Astrocyte of the cerebellum (primary cell): ENCODE measurements around the gene DNTTIP2.

Experiments
- DNase-seq: peaks from one replicate; pipeline ENCODE4 v3.0.0-alpha.2; 2011; ENCODE audit warnings: low read depth
- H3K4me3 ChIP-seq: 2 replicates; pipeline ENCODE4 v1.5.1; 2011; ENCODE audit warnings: mild to moderate bottlenecking, low read depth, low read length, moderate library complexity
- in situ Hi-C: cut with HindIII; loops from 2 replicates; pipeline ENCODE4 v1.10.0; 2017; ENCODE audit warnings: low sequenced_read_pairs
- TF ChIP-seq, protein P1 (sequence below): IDR thresholded peaks from 2 replicates; pipeline ENCODE4 v1.5.1; 2012; ENCODE audit warnings: low read length, low read depth, moderate library complexity, mild to moderate bottlenecking; ENCODE audit errors: missing control alignments

The DNTTIP2 gene

GRCh38 chr1:93822730-93823425 is 56.1 kb downstream of the DNTTIP2 start:
- DNase-seq: no peak
- TF ChIP-seq, protein P1, sequence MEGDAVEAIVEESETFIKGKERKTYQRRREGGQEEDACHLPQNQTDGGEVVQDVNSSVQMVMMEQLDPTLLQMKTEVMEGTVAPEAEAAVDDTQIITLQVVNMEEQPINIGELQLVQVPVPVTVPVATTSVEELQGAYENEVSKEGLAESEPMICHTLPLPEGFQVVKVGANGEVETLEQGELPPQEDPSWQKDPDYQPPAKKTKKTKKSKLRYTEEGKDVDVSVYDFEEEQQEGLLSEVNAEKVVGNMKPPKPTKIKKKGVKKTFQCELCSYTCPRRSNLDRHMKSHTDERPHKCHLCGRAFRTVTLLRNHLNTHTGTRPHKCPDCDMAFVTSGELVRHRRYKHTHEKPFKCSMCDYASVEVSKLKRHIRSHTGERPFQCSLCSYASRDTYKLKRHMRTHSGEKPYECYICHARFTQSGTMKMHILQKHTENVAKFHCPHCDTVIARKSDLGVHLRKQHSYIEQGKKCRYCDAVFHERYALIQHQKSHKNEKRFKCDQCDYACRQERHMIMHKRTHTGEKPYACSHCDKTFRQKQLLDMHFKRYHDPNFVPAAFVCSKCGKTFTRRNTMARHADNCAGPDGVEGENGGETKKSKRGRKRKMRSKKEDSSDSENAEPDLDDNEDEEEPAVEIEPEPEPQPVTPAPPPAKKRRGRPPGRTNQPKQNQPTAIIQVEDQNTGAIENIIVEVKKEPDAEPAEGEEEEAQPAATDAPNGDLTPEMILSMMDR: no peak
- H3K4me3 ChIP-seq: no peak overlapping the region
- in situ Hi-C loops: no loop called here

DNA sequence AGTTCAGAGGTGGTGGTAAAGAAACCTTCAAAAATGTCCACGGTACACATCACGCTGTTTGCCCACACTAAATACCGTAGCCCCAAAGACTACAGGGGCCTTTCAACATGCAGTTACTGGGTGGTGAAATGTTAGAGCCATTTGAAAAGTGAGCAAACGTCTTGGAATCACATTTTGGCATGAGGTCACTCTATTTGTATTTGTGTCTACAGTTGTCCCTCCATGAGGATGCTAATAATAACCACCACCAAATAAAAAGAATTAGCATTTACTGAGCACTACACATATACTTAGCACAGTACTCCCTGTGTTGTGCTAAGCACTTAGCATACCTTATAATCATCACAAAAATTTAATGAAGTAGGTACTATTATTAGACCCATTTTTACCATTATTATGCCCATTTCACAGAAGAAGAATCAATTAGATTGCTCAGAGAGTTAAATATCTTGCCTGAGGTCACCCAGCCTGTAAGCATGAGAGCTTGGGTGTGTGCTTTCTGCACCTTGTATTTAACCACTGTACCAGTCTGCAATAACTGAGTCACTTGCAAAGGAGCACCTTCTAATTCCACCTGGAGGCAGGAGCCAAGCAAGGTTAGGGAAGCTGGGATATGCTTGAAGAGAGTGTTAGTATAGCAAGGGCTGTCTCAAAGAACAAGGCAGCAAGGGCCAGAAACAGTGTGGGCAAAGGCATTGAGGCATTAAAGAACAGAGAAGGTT is 57.4 kb downstream of the DNTTIP2 start:
- TF ChIP-seq, protein P1: no peak
- no peak for DNase-seq
- in situ Hi-C loops: no loop called here
- no peak overlapping the region for H3K4me3 ChIP-seq

- TF ChIP-seq, protein P1: no peak
- in situ Hi-C loops: no loop called here
- H3K4me3 ChIP-seq: no peak overlapping the region
These were observed 58.2 kb downstream of the DNTTIP2 start for GRCh38 chr1:93820554-93821422.

GRCh38 chr1:93818570-93818959 is 60.4 kb downstream of the DNTTIP2 start:
- H3K4me3 ChIP-seq: no peak overlapping the region
- TF ChIP-seq, protein P1: no peak
- in situ Hi-C loops: no loop called here
- no peak for DNase-seq

More at GRCh38 chr1:93820554-93821422, 58.2 kb downstream of the DNTTIP2 start:
- no peak for DNase-seq

GRCh38 chr1:93817819-93818569 is 61.0 kb downstream of the DNTTIP2 start:
- TF ChIP-seq, protein P1: no peak
- in situ Hi-C loops: no loop called here
- H3K4me3 ChIP-seq: no peak overlapping the region
- no peak for DNase-seq

DNA sequence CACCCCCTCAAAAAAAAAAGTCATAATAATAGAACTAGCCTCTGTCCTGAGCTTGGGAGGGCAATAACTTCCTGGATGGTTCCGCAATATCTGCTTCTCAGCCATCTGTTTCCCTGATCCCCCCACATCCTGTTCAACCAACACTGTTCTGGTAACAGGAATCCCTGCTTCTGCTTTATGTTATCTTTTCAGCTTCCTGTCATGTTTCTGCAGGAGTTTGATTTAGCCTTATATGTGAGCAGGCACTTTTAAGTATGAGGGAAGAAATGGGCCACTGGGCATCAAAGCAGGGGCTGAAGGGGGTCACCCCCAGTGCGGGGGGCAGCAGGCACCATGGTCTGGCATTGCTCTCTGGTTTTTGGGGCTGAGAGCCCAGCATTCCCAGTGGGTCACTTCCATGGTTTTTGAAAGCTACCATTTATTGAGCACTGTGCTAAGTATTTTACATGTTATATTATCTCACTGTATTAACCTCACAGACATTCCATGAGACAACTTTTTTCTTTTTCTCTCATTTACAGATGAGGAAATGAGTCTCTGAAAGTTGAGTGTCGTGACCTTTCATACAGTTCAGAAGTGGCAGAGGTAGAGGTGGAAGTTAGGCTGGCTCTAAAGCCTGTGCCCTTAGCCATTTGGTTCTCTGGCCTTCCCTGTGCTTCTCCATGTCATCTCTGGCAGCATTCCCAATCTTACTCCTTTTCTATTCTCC is 61.9 kb downstream of the DNTTIP2 start:
- H3K4me3 ChIP-seq: no peak overlapping the region
- TF ChIP-seq, protein P1: no peak
- in situ Hi-C loops: no loop called here
- no peak for DNase-seq
